Activated CD4-positive, alpha-beta T cell treated with anti-CD3 and anti-CD28 coated beads, Interleukin-2, amount 50 U/mL, for 24 hours (primary cell): ENCODE results near the gene PER2.

Experiments
- DNase-seq, 2 donors: peaks; one replicate each; pipeline ENCODE4 v3.0.0-alpha.2; 2020; ENCODE audit warnings: low read depth in 1 of 2, low spot score in 1 of 2

PER2 gene

DNA sequence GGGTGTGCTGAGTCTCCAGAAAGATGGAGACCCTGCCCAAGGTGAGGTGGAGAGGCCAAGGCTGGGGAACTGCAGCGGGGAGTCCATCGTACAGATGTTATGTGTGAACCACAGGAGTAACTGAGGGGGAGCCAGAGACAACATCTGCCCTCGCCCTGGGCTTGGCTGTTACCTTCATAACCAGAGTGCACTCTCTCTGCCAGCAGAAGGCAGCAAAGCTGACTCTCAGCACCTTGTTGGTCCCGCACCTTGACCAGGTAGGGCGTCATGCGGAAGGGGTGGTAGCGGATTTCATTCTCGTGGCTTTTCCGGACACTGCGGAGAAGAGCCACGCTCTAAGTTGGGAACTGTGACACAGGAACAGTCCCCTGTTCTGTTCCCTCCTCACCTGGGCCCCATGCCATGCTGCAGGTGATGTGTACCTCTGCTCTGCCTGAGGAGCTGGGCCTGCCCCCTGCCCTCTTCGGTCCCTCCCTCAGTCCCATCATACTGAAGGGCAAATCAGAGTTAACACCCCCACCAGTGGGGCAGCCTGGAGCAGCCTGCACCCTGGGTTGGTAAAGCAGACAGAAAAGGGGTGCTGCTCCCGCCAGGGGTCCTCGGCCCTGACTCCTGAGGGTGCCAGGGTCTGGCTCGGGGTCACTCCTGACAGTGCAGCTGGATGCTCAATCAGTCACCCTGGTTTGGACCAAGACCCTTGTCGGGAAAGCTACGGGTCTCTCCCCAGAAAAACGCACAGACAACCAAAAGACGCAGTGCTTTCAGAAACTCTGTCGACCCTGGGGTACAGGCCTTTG, 20.3 kb downstream of the PER2 start:
- no peak for DNase-seq

DNA sequence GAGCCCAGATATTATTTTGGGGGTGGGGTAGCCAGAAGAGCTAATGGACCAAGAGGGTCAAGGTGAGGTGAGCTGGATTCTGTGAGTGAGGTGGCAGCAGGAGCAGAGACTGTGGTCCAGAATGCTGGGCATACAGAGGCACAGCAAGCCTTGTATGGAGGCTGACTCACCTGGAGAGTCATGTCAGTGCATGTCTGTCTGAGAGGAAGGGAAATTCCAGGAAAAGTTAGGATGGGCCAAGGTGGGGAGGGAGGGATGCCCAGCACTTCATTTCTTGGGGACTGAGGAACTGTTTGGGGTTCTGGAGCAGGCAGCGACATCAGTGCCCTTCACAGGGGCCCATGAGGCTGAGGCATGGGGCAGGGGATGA, 21.1 kb downstream of the PER2 start:
- no peak for DNase-seq

GRCh38 chr2:238265605-238266004, 22.8 kb downstream of the PER2 start:
- DNase-seq = no peak

- no peak for DNase-seq
Observed at GRCh38 chr2:238264072-238264460, 24.3 kb downstream of the PER2 start.

GRCh38 chr2:238263204-238264071, 25.0 kb downstream of the PER2 start:
- DNase-seq = peak; percentile 47 to 56

- no peak for DNase-seq
Observed at GRCh38 chr2:238262496-238263122, 25.8 kb downstream of the PER2 start.

GRCh38 chr2:238261718-238262375, 26.6 kb downstream of the PER2 start:
- no peak for DNase-seq

DNA sequence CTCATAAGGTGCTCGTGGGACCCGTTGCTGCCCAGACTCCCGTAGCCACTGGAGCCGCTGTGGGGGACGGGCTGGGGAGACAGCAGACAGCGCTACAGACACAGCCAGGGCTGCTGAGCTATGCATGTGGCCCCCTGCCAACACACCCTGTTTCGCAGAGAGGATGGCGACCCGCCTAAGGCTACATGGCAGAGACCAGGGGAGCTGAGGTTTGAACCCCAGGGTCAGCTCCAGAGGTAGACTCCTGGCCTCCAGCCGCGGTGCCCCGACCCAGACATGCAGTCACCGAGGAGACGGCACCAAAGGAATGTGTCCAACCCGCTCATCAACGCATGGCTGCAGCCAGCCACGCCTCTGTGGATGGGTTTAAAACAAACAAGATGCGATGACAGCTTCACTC, 27.5 kb downstream of the PER2 start:
- DNase-seq = no peak

GRCh38 chr2:238259061-238260020, 29.1 kb downstream of the PER2 start:
- no peak for DNase-seq

GRCh38 chr2:238257786-238258700, 30.4 kb downstream of the PER2 start:
- DNase-seq = no peak

GRCh38 chr2:238256594-238257104, 31.8 kb downstream of the PER2 start:
- peak; percentile 31 to 64 for DNase-seq

DNA sequence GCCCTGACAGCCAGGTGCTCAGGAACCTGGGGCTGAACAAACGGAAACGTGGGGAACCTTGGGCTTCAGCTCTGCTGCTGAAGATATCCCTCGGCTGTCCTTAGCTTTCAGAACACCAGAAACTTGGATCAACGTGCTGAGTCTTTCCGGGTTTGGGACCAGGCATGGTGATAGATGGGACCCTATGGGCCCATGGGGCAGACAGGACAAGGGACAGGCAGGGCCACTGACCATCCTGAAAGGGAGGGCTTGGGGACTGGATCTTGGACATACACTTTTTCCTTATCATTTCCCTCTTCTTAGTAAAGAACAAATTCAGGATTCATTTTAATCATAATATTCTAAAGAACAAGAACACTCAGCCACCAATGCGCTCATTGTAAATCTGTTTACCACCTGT, 32.3 kb downstream of the PER2 start:
- no peak for DNase-seq

DNA sequence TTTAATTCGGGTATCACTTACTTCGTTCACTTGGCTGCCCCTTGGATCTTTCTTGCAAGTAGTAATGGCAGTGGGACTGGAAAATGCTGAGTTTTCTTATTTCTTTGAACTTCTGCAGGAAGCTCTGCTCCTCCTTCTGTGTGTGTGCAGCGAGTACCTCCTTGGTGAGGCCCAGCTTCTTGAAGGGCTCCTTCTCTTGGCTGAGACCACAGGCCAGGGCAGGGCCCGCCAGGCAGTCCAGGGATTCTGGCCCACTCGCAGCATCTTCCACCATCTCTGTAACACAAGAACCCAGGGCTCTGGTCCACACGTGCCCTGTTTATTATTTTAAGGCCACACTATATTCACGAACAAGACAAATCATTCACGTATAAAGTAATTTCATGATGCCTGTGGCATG, 32.8 kb downstream of the PER2 start:
- DNase-seq = no peak

DNA sequence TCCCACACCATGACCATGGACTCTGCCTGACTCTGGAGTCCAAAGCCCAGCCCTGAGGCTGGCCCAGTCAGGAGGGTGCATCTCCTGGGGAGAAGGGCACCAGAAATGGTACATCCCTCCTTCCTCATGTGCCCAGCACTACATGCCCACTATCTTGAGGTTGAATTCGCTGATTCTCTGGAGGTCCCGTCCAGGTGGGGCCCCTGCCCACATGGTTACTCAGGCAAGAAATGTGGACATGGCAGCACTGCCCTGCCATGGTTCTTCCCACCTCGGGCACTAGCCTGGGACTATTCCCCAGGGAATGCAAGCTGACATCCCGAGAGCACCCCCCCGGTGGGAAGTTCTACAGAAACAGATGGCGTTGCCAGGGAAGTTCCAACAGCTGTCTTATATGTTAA, 33.3 kb downstream of the PER2 start:
- DNase-seq = no peak

DNA sequence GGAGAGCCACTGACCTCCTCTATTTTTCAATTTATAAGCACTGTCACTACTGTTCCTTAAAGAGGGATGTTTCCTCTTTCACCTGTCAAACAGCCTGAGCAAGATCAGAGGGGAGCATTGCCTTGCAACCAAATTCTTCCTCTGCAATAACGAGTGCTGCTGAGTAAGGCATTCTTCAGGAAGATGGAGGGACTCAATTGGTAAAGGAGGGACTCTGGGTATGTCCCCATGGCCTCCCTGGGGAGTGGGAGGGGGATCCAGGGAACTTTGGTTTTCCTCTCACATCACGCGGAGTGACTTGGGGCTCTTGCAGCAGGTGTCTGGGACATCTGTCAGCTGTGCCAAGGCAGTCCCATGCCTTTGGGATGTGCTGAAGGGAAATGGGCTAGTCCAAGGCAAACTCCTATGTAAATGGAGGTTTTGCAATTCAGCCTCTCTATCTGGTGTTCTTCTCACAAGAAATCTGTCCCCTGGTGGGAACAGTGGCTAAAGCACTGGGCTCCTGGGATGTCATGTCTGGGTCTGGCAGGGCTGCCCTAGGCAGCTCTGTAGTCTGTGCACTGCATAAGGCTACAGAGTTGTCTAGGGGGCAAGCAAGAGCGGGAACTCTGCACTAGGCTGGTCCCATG, 34.2 kb downstream of the PER2 start:
- DNase-seq = no peak

- DNase-seq = no peak
Observed at GRCh38 chr2:238252766-238253630, 35.4 kb downstream of the PER2 start.

GRCh38 chr2:238251986-238252385, 36.4 kb downstream of the PER2 start:
- no peak for DNase-seq

DNA sequence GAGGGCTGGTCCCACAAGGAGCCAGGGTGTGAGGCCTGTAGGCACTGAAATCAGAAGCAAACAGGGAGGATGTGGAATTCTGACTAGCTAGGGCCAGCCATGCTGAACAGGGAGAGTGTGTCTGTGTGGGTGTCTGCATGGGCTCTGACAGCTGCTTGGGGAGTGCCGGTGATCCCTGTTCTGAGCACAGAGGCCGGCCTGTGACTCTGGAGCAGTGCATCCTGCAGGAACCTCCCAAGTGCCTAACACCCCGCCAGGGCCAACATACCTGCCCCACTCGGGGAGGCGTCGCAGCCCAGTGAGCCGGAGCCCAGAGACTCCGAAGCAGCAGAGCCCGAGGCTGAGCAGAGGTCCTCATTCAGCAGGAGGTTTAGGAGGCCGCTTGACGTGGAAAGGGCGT, 37.1 kb downstream of the PER2 start:
- no peak for DNase-seq
